Measurements from ENCODE around the gene TGM1.

Gene TGM1

DNA sequence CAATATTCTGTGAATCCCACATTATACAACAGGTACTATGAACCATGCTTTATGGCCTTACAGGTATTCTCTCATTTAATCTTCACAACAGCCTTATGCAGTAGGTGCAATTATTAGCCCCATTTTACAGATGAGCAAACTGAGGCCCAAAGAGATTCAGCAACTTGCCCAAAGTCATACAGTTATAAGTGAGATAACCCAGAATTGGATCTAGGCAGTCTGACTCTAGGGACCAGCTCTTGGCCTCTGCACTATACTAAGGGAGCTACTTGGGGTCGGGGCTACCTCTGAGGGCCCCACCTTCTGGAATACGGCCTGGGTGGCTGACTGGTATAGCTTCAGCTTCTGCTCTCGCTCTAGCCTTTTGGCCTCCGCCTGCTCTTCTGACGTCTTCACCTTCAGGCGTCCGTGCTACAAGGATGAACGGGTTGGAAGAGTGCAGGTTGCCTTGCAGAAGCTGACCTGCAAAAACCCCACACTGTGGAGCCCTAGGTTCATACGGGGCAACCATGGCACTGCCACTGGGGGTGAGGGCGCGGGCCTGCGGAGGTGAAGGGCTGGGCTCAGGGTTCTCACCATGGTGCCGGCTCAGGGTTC lies 7.7 kb upstream of the TGM1 start:
- DNase-seq = no peak

DNA sequence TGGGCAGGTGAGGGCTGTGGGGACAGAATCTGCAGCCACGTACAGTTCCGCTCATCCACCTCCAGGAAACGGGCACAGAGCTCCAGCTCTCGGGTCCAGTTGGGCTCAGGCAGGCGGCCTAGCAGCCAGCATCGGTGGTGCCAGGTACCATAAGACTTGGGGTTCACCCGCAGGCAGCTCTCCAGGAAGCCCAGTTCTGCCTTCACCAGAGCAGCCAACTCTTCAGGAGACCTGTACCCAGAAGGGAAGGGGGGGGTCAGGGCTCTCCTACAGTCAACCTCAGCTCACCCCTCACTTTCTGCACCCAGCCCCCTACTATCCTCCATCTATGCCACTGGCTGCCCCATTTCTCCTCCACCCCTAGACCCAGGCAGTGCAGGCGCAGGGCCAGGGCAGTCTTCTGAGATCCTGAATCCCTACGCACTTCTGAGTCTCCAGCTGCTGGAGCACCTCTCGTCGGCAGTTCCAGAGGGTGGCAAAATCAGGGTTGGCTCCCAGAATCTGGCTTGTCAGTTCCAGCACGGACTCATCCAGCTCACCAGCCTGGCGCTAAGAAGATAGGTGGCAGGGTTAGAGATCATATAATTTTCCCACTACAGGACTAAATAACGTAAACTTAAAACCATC lies 7.0 kb upstream of the TGM1 start:
- DNase-seq = no peak

DNA sequence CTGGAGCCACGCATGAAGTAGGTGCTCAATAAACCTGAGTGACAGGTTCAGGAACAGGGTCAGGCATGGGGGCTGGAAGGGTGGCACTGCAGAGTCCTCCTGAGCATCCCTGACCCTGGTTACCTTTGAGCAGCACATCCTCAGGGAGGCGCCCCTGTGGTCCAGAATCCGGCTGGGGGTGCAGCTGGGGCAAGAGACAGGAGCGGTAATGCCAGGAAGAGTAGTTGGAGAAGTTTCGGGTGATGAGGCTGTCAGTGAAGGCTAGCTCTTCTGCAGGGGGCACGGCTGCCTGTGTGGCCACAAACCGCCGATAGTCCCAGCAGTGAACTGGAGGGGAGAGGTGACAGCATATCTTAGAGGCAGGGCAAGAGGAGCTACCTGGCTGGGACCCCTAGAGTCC lies 6.4 kb upstream of the TGM1 start:
- no peak for DNase-seq

- no peak for DNase-seq
Measured at GRCh38 chr14:24268225-24268624, 5.2 kb upstream of the TGM1 start.

DNA sequence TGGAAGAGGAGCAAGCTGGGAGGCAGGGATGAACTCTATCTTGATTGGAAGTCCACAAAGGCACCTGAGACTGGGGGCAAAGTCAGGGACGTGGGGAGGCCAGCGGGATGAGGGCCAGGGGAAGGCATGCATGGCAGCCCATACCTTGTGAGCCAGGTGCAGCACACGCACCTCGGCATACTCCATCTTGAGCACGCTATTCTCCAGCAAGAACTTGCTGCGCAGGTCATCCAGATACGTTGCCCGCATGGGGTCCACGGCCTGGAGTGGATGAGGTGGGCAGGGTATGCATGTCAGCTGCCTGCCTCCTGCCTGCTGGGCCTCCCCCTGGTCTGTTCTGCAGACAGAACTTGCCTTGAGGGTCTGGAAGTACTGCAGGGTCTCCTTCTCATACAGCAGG lies 4.5 kb upstream of the TGM1 start:
- no peak for DNase-seq

- DNase-seq = no peak
Measured at GRCh38 chr14:24266344-24267244, 3.6 kb upstream of the TGM1 start.

GRCh38 chr14:24264298-24264697 lies 1.3 kb upstream of the TGM1 start:
- no peak for DNase-seq

DNA sequence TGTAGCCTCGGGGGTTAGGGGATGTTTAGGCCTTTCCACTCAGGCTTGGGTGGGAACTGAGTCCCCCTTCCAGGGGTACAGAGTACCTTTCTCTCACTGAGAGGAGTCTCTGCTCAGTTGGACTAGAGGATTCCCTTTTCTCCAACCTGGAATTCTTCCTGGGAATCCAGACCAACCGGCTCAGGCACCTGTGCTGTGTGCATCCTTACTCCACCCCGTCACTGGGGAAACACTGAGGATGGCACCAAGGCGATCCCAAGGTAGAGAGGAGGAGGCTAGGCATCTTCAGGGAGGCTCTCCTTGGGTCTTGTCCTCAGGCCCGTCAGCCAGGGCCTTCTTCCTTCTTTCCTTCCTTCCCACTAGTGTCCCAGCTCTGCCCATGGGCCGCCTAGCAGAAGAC lies 871 bp upstream of the TGM1 start:
- DNase-seq = no peak

GRCh38 chr14:24261969-24262327 lies 1.0 kb downstream of the TGM1 start:
- no peak for DNase-seq

GRCh38 chr14:24261256-24261968 lies 1.6 kb downstream of the TGM1 start:
- no peak for DNase-seq

DNA sequence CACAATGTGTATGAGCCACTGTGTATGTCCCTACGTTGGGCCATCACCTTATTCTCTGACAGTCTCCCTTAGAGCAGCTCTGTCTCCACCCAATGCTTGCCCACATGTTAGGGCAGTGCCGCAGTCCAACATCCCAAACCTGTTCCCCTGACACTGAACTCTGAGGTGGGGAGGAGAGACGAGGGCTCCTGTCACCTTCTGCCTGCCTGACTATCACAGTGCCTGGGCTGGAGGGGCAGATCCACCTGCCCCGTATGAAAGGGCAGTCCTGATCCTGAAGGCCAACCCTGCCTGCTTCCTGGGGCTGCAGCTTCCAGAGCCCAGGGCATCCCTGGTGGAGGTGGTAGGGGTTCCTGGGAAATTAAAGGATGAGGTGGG lies 2.2 kb downstream of the TGM1 start:
- DNase-seq = no peak

- no peak for DNase-seq
Measured at GRCh38 chr14:24260026-24260779, 2.8 kb downstream of the TGM1 start.

DNA sequence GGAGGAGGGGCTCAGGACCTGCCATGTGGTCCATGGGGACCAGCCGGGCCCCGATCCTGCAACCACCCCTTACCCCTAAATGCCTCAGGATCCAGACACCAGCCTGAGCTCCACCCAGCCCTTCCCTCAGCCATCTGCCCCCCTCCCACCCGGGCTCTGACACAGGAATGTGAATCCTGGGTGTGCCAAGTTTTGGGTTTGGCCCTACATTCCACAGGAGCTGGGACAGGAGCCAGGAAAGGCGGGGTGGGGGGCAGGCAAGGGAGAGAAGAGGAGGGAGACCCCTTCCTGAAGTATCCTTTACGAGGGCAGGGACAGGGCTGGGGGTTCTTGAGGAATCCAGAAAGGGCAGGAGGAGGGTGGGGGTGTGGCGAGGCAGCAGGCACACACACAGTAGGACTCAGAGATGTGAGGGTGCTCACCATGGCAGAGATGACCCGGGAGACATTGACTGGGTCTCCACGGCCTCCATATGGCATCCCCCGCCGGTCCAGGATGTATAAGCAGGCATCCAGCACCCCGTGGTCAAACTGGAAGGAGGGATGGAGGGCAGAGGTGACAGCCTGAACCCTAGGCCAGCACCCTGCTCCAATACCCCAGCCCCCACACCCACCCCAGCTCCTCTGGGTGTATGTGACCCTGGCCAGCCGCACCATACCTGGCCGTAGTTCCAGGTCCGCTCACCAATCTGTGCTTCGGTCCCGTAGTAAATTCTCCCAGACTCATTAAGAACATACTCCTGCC lies 3.5 kb downstream of the TGM1 start:
- peak in 1 of 2 experiments; percentile 26 for DNase-seq

DNA sequence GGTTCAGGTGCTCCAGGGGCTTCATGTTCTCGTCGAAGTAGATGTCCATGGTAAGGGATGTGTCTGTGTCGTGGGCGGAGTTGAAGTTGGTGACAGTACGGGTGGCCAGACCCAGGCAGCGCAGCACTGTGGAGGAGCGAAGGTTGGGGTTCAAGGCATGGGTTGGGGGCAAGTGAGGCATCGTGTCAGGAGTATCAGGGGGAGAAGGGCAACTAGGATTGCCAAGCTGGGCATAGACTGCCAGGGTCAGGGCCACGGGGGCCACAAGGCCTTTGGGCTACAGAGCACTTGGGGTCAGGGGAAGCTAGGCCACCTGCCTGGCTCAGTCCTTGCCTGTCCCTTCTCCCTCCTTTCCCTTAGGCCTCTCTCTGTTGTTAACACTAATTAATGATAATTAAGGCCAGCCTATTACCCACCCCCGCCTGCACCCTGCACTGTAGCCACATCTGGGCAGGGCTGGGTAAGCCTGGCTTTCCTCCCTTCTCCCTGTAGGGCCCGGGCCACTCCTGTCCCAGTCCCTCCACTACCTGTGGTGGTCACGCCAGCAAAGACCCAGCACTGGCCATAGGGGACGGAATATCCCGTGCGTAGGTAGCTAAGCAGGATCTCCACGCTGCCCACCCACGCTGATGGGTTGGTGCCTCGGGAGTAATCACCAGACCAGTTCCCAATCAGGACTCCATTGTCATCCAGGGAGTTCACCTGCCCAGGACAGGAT lies 4.3 kb downstream of the TGM1 start:
- no peak for DNase-seq

- DNase-seq = no peak
Measured at GRCh38 chr14:24258119-24258518, 4.9 kb downstream of the TGM1 start.

GRCh38 chr14:24256960-24257359 lies 6.0 kb downstream of the TGM1 start:
- DNase-seq = no peak

DNA sequence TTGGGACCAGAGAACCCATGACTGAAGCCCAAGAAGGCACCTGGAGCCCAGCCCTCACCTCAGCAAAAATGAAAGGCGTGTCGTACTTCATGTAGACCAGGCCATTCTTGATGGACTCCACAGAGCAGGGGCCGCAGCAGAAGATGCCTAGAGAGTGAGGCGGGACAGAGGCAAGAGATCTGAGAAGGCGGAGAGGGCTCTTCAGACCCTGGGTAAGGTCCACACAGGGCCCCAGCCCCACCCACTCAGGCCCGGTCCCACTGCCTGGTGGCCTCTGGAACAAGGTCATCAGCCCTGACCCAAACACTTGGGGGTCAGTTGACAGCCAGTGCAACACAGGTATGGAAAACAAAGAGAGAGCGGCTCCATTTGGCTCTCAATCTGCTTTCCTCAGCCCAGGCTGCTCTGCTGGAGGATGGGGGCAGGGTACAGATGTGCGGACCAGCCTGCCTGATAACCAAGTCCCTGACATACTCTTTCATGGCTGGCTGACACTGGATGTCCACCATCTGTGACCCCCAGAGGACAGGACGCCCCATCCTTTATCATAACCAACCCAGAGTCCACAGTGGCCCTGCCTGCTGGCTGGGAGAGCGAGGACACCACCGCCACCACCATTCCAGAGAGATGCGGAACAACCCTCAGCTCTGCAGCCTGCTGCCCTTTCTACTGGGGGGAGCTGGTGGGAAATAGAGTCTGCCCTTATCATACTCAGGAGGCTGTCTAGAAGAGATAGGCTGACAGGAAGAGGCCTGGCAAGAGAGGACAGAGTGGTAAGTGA lies 6.9 kb downstream of the TGM1 start:
- no peak for DNase-seq

- no peak for DNase-seq
Measured at GRCh38 chr14:24255438-24255837, 7.5 kb downstream of the TGM1 start.

- no peak for DNase-seq
Measured at GRCh38 chr14:24254630-24255392, 8.2 kb downstream of the TGM1 start.

DNA sequence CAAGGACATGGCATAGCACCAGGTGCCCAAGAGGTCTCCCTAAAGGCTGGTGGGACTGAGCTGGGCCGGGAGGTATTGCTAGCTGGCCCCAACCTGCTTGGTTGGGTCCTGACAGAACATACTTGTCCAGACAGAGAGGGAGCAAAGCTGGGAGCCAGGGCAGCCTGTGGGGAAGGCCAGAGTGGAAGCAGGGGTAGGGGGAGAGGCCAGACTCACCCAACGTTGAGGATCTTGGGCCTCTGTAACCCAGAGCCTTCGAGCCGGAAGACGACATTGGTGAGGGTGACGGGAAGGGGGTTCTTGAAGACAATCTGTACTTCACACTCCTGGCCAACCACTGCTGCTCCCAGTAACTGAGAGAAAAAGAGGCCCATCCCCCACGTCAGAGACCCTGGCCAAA lies 9.0 kb downstream of the TGM1 start:
- no peak for DNase-seq

All from NCI-H446 (cell line).